Panc1 (cell line): ENCODE data around the gene HOTAIR.

Source experiments
- POLR2AphosphoS5 ChIP-seq: IDR thresholded peaks from 2 replicates; pipeline ENCODE4 v1.6.1; 2012; ENCODE audit warnings: mild to moderate bottlenecking, low read depth, low read length, moderate library complexity
- REST ChIP-seq, 2 experiments: IDR thresholded peaks; 2 replicates each; pipeline ENCODE4 v1.6.1; 2011 to 2012; ENCODE audit warnings: low read depth in 2 of 2, control low read depth in 1 of 2, low read length in 1 of 2, mild to moderate bottlenecking in 1 of 2, moderate library complexity in 1 of 2; ENCODE audit not compliant: insufficient read depth in 1 of 2
- TF ChIP-seq, protein P1 (sequence below): fragments of 450-650 bp; IDR thresholded peaks from 2 replicates; pipeline ENCODE4 v1.5.1; 2017; ENCODE audit warnings: mild to moderate bottlenecking

DNA sequence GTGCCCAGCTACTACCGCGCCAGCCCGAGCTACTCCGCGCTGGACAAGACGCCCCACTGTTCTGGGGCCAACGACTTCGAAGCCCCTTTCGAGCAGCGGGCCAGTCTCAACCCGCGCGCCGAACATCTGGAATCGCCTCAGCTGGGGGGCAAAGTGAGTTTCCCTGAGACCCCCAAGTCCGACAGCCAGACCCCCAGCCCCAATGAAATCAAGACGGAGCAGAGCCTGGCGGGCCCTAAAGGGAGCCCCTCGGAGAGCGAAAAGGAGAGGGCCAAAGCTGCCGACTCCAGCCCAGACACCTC, 10.9 kb upstream of the HOTAIR start:
- TF ChIP-seq, protein P1, sequence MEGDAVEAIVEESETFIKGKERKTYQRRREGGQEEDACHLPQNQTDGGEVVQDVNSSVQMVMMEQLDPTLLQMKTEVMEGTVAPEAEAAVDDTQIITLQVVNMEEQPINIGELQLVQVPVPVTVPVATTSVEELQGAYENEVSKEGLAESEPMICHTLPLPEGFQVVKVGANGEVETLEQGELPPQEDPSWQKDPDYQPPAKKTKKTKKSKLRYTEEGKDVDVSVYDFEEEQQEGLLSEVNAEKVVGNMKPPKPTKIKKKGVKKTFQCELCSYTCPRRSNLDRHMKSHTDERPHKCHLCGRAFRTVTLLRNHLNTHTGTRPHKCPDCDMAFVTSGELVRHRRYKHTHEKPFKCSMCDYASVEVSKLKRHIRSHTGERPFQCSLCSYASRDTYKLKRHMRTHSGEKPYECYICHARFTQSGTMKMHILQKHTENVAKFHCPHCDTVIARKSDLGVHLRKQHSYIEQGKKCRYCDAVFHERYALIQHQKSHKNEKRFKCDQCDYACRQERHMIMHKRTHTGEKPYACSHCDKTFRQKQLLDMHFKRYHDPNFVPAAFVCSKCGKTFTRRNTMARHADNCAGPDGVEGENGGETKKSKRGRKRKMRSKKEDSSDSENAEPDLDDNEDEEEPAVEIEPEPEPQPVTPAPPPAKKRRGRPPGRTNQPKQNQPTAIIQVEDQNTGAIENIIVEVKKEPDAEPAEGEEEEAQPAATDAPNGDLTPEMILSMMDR = no peak
- TF ChIP-seq POLR2AphosphoS5 (no peak), REST (IDR thresholded peaks at IDR 0.05; ENCODE audit: insufficient read depth in 1 of 2, low read depth in 2 of 2, low read length in 1 of 2) (no peak)
